ENCODE measurements around the gene MID2.
"Not testable (repeated sequence)": the region's sequence is repeated elsewhere in the genome, so short reads cannot be mapped to it uniquely, and the experiment has no call there.

MID2 gene

GRCh38 chrX:107955337-107955736, 129.7 kb downstream of the MID2 start:
- not testable (repeated sequence) for DNase-seq

DNA sequence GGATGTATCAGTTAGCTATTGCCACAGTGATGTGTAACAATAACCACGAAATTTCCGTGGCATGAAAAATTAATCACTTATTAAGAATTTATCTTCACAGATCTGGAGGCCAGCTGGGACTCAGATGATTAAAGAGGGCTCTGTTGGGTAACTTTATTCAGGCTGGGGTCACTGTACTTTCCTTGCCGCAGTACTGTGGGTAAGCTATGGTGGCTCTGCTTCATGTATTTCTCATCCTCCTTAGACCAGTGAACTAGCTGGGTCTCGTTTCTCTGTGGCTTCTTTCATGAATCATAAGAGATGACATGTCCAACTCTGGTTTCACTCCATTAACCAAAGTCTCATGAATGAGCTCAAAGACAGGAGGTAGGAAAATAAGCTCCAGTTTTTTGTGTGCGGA, 143.0 kb downstream of the MID2 start:
- no peak for DNase-seq

DNA sequence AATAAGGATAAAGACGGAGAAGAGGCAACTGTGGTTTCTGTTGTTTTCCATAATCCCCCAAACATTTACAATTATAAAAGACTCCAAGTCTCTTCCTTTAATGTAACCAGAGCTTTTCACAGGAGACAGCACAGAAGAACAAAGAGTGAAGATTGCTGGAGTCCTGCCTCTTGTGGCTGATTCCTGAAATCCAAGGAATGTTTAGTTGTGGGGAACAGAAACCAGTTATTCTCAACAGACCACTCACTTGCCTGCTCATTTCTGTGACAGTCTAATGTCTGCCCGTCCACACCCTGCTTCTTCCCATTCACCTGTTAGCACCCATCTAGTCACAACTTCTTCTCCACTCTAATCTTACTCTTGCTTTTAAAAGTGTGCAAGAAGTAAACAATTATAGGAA, 144.4 kb downstream of the MID2 start:
- no peak for DNase-seq

DNA sequence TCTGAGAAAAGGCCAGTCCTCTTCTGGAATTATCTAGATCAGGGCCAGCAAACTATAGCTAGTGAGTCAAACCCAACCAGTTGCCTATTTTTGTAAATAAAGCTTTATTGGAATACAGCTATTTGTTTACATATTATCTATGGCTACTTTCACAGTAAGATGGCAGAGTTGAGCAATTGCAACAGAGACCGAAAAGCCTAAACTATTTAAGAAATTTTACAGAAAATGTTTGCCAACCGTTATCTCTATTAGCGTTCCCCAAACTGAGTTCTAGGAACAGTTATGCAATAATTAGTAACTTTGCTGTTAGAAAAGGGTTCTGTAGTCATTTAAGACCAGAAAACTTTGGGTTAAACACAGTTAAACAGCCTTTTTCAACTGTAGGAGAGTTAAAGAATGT, 146.0 kb downstream of the MID2 start:
- no peak for DNase-seq
